ENCODE measurements around the gene ZFR2. TPM values are rescaled to one million over a fixed set of nuclear protein-coding genes. Genes with fewer than 3 reads are reported as not detected.
"Not testable (repeated sequence)": the region's sequence is repeated elsewhere in the genome, so short reads cannot be mapped to it uniquely, and the experiment has no call there.

The ZFR2 gene
- total RNA-seq, 4 donors from 2014 or later: not detected

- peak within 1 kb of the TSS; percentile 96 to 99 (median 96) for H3K27ac ChIP-seq
- no peaks in the 10 kb centered on the region for H3K9me3 ChIP-seq
- peak within 1 kb of the TSS; percentile 75 to 98 (median 90) for H3K4me3 ChIP-seq
- 4 to 6% methylated on average over 37 to 45 of the region's 45 CpGs for WGBS, 2 donors
- peaks cover 0 to 52% (median 10%) of the 10 kb centered on the region in 3 donors for H3K36me3 ChIP-seq
- peak; percentile 88 to 92 for DNase-seq (ENCODE audit: low spot score in 2 of 2)
- peaks cover 0 to 43% (median 15%) of the 10 kb centered on the region in 4 donors for H3K4me1 ChIP-seq
- TF ChIP-seq EP300 (IDR thresholded peaks at IDR 0.05) (peak in 1 of 2 donors; percentile 92), CTCF (IDR thresholded peaks at IDR 0.05) (peak; percentile 74 to 90 (median 80)), POLR2A (IDR thresholded peaks at IDR 0.05) (peak; percentile 34 to 62)
- no peaks in the 10 kb centered on the region for H3K27me3 ChIP-seq
Observed at GRCh38 chr19:3761382-3762129, 107.3 kb downstream of the ZFR2 start, which contains the start of gene APBA3. Gene APBA3, minus strand, starts transcription at chr19:3761692. Its CDS starts 1,428 bp downstream, at chr19:3760264.

GRCh38 chr19:3760871-3761361 is 107.9 kb downstream of the ZFR2 start:
- H3K4me1 ChIP-seq: peaks cover 0 to 43% (median 15%) of the 10 kb centered on the region in 4 donors
- H3K9me3 ChIP-seq: no peaks in the 10 kb centered on the region
- peak overlapping the region; percentile 75 to 98 (median 85) for H3K4me3 ChIP-seq
- peak overlapping the region; percentile 96 to 99 (median 96) for H3K27ac ChIP-seq
- H3K36me3 ChIP-seq: peaks cover 0 to 45% (median 6%) of the 10 kb centered on the region in 3 donors
- no peaks in the 10 kb centered on the region for H3K27me3 ChIP-seq
- no peak for TF ChIP-seq EP300 (IDR thresholded peaks at IDR 0.05)
- no peak for TF ChIP-seq POLR2A (IDR thresholded peaks at IDR 0.05)
- TF ChIP-seq CTCF (IDR thresholded peaks at IDR 0.05): no peak
- WGBS, 2 donors: 24 to 34% methylated on average over 7 of the region's 7 CpGs
- no peak for DNase-seq (ENCODE audit: low spot score in 2 of 2)

GRCh38 chr19:3759482-3760254 is 109.2 kb downstream of the ZFR2 start:
- 83 to 85% methylated on average over 8 to 17 of the region's 19 CpGs for WGBS, 2 donors
- Histone ChIP-seq H3K4me3 (no peak overlapping the region), H3K9me3 (no peaks in the 10 kb centered on the region), H3K27me3 (no peaks in the 10 kb centered on the region), H3K4me1 (peaks cover 0 to 43% (median 15%) of the 10 kb centered on the region in 4 donors), H3K36me3 (peaks cover 0 to 42% (median 0%) of the 10 kb centered on the region in 3 donors), H3K27ac (no peak overlapping the region)
- TF ChIP-seq EP300 (IDR thresholded peaks at IDR 0.05) (no peak), CTCF (IDR thresholded peaks at IDR 0.05) (no peak), POLR2A (IDR thresholded peaks at IDR 0.05) (no peak)
- no peak for DNase-seq (ENCODE audit: low spot score in 2 of 2)

- not testable (repeated sequence) for H3K27me3 ChIP-seq
- peaks cover 0 to 56% (median 0%) of the 10 kb centered on the region in 3 donors for H3K36me3 ChIP-seq
Observed at GRCh38 chr19:3758297-3758696, 110.5 kb downstream of the ZFR2 start.

GRCh38 chr19:3757705-3758104 is 111.1 kb downstream of the ZFR2 start:
- not testable (repeated sequence) for H3K27ac ChIP-seq; H3K4me3 ChIP-seq; H3K9me3 ChIP-seq; DNase-seq (ENCODE audit: low spot score in 2 of 2); H3K27me3 ChIP-seq
- 95% methylated on average over 7 of the region's 7 CpGs for WGBS, 2 donors
- Histone ChIP-seq H3K4me1 (peaks cover 0 to 35% (median 15%) of the 10 kb centered on the region in 4 donors), H3K36me3 (peaks cover 0 to 62% (median 0%) of the 10 kb centered on the region in 3 donors)

More at GRCh38 chr19:3758297-3758696, 110.5 kb downstream of the ZFR2 start:
- not testable (repeated sequence) for H3K27ac ChIP-seq; DNase-seq (ENCODE audit: low spot score in 2 of 2); H3K9me3 ChIP-seq; H3K4me3 ChIP-seq
- 96 to 98% methylated on average over 13 of the region's 13 CpGs for WGBS, 2 donors
- H3K4me1 ChIP-seq: peaks cover 0 to 40% (median 15%) of the 10 kb centered on the region in 4 donors

Small RNA genes lying within 50 kb of the gene (small RNA-seq; reads per million reads assigned to genes)
- gene AC005777.1: not detected

Other genes with a start within 250 kb of the ZFR2 start
- 10 to 100 TPM; 22.9 to 59.1 (median 42.7) TPM for gene CACTIN, start 242.2 kb downstream of the ZFR2 start, total RNA-seq
- 10 to 100 TPM; 23.0 to 37.2 (median 24.9) TPM for gene PIP5K1C, start 168.6 kb downstream of the ZFR2 start, total RNA-seq
- under 1 TPM in 3 of 4 donors, not detected in 1; 0.21 to 0.90 (median 0.22) TPM for gene TJP3, start 160.7 kb downstream of the ZFR2 start, total RNA-seq
- gene APBA3, start 107.3 kb downstream of the ZFR2 start, total RNA-seq: 10 to 100 TPM; 21.6 to 51.0 (median 34.7) TPM
- gene MRPL54, start 106.4 kb downstream of the ZFR2 start, total RNA-seq: 100 to 1,000 TPM in 1 of 4 donors, 10 to 100 TPM in 3; 44.1 to 111 (median 59.2) TPM
- gene RAX2, start 96.8 kb downstream of the ZFR2 start, total RNA-seq: not detected
- gene MATK, start 82.7 kb downstream of the ZFR2 start, total RNA-seq: 1 to 10 TPM in 3 of 4 donors, under 1 TPM in 1; 0.78 to 2.9 (median 2.1) TPM
- not detected for gene ATCAY, start 11.6 kb upstream of the ZFR2 start, total RNA-seq
- not detected for gene NMRK2, start 64.0 kb upstream of the ZFR2 start, total RNA-seq
- gene DAPK3, start 102.1 kb upstream of the ZFR2 start, total RNA-seq: 10 to 100 TPM; 58.8 to 87.7 (median 70.3) TPM
- gene EEF2, start 116.4 kb upstream of the ZFR2 start, total RNA-seq: 1,000 to 10,000 TPM; 1,233 to 1,650 (median 1,549) TPM
- gene PIAS4, start 138.7 kb upstream of the ZFR2 start, total RNA-seq: 10 to 100 TPM; 23.0 to 32.4 (median 26.3) TPM
- 10 to 100 TPM; 64.9 to 97.7 (median 86.7) TPM for gene ZBTB7A, start 197.9 kb upstream of the ZFR2 start, total RNA-seq

Data from tibial nerve (tissue), 4 donors.